H9 (cell line): ENCODE data around the gene CERS1. TPM values are rescaled to one million over a fixed set of nuclear protein-coding genes. Genes with fewer than 3 reads are reported as not detected.

ENCODE experiments used
- DNase-seq: peaks from one replicate; pipeline ENCODE4 v3.0.0-alpha.2; 2017
- H2AFZ ChIP-seq: one replicate; pipeline ENCODE4 v1.6.1; 2013; ENCODE audit warnings: mild to moderate bottlenecking, low read length, control low read depth, moderate library complexity
- H2AK5ac ChIP-seq: 2 replicates; pipeline ENCODE4 v1.6.1; 2013; ENCODE audit warnings: low read length, control low read depth, mixed read lengths; ENCODE audit not compliant: insufficient read length
- H2BK120ac ChIP-seq: one replicate; pipeline ENCODE4 v1.6.1; 2013; ENCODE audit warnings: low read depth, mild to moderate bottlenecking, low read length, control low read depth, inconsistent platforms; ENCODE audit not compliant: poor library complexity, severe bottlenecking
- H2BK12ac ChIP-seq: 2 replicates; pipeline ENCODE4 v1.6.1; 2013; ENCODE audit warnings: low read length, control low read depth, mixed read lengths, low read depth; ENCODE audit not compliant: insufficient read length
- H2BK15ac ChIP-seq: 2 replicates; pipeline ENCODE4 v1.6.1; 2013; ENCODE audit warnings: low read depth, low read length, control low read depth
- H2BK20ac ChIP-seq: one replicate; pipeline ENCODE4 v1.6.1; 2013; ENCODE audit warnings: low read depth, mild to moderate bottlenecking, low read length, control low read depth, inconsistent platforms; ENCODE audit not compliant: poor library complexity, severe bottlenecking
- H2BK5ac ChIP-seq: 2 replicates; pipeline ENCODE4 v1.6.1; 2013; ENCODE audit warnings: low read length, control low read depth, mixed read lengths; ENCODE audit not compliant: insufficient read length
- H3K14ac ChIP-seq: 2 replicates; pipeline ENCODE4 v1.6.1; 2013; ENCODE audit warnings: low read length, control low read depth; ENCODE audit not compliant: insufficient read depth
- H3K18ac ChIP-seq: 2 replicates; pipeline ENCODE4 v1.6.1; 2013; ENCODE audit warnings: low read depth, mild to moderate bottlenecking, mixed read lengths, low read length, control low read depth; ENCODE audit not compliant: insufficient read length
- H3K23ac ChIP-seq: 2 replicates; pipeline ENCODE4 v1.6.1; 2013; ENCODE audit warnings: low read length, control low read depth, mixed read lengths, low read depth; ENCODE audit not compliant: insufficient read length
- H3K23me2 ChIP-seq: 2 replicates; pipeline ENCODE4 v1.6.1; 2013; ENCODE audit warnings: low read depth, mild to moderate bottlenecking, mixed read lengths, low read length, control low read depth; ENCODE audit not compliant: insufficient read length, poor library complexity, severe bottlenecking
- H3K27ac ChIP-seq: 2 replicates; pipeline ENCODE4 v1.5.1; 2013; ENCODE audit warnings: low read length, control low read depth, mixed read lengths, low read depth; ENCODE audit not compliant: insufficient read length
- H3K27me3 ChIP-seq: 2 replicates; pipeline ENCODE4 v1.6.1; 2013; ENCODE audit warnings: low read length, control low read depth, inconsistent platforms; ENCODE audit not compliant: insufficient read depth
- H3K4ac ChIP-seq: 2 replicates; pipeline ENCODE4 v1.6.1; 2013; ENCODE audit warnings: low read depth, mild to moderate bottlenecking, control low read depth, inconsistent platforms, low read length, moderate library complexity
- H3K4me1 ChIP-seq: 2 replicates; pipeline ENCODE4 v1.6.1; 2013; ENCODE audit warnings: low read length, control low read depth, inconsistent platforms; ENCODE audit not compliant: insufficient read depth
- H3K4me2 ChIP-seq: 2 replicates; pipeline ENCODE4 v1.6.1; 2013; ENCODE audit warnings: low read length, control low read depth, mixed read lengths; ENCODE audit not compliant: insufficient read length, insufficient read depth
- H3K56ac ChIP-seq: 2 replicates; pipeline ENCODE4 v1.6.1; 2013; ENCODE audit warnings: low read depth, mild to moderate bottlenecking, mixed read lengths, low read length, control low read depth; ENCODE audit not compliant: insufficient read length
- H3K79me1 ChIP-seq: 2 replicates; pipeline ENCODE4 v1.6.1; 2013; ENCODE audit warnings: low read depth, mild to moderate bottlenecking, moderate library complexity, low read length, control low read depth, inconsistent platforms; ENCODE audit not compliant: insufficient read depth, poor library complexity, severe bottlenecking
- H3K79me2 ChIP-seq: 2 replicates; pipeline ENCODE4 v1.6.1; 2013; ENCODE audit warnings: low read length, control low read depth, inconsistent platforms; ENCODE audit not compliant: insufficient read depth
- H3K9ac ChIP-seq: 2 replicates; pipeline ENCODE4 v1.6.1; 2013; ENCODE audit warnings: low read length, control low read depth, mixed read lengths; ENCODE audit not compliant: insufficient read length; ENCODE audit errors: extremely low read depth
- H3K9me3 ChIP-seq: one replicate; pipeline ENCODE4 v1.6.1; 2013; ENCODE audit warnings: low read depth, low read length, inconsistent platforms; ENCODE audit not compliant: control insufficient read depth
- H3T11ph ChIP-seq: one replicate; pipeline ENCODE4 v1.6.1; 2013; ENCODE audit warnings: mild to moderate bottlenecking, low read length, control low read depth, inconsistent platforms
- H4K20me1 ChIP-seq: one replicate; pipeline ENCODE4 v1.6.1; 2013; ENCODE audit not compliant: control insufficient read depth, insufficient read length, insufficient read depth
- H4K5ac ChIP-seq: 2 replicates; pipeline ENCODE4 v1.6.1; 2013; ENCODE audit warnings: low read depth, mild to moderate bottlenecking, mixed read lengths, low read length, control low read depth; ENCODE audit not compliant: insufficient read length
- H4K8ac ChIP-seq: replicated peaks from 2 replicates; pipeline ENCODE4 v1.6.1; 2013; ENCODE audit warnings: low read length, control low read depth, mixed read lengths, low read depth; ENCODE audit not compliant: insufficient read length
- H4K91ac ChIP-seq: 2 replicates; pipeline ENCODE4 v1.6.1; 2013; ENCODE audit warnings: low read depth, mild to moderate bottlenecking, moderate library complexity, mixed read lengths, low read length, control low read depth; ENCODE audit not compliant: insufficient read length
- H3K27ac Mint-ChIP-seq, 3 experiments: 2 replicates in 2 of 3; 3 replicates in 1 of 3; pipeline ENCODE4 v1.8.0; 2020 to 2021; ENCODE audit warnings: mixed read lengths in 3 of 3, mild to moderate bottlenecking in 1 of 3, moderate library complexity in 1 of 3
- H3K27me3 Mint-ChIP-seq: 2 replicates; pipeline ENCODE4 v1.8.0; 2021; ENCODE audit warnings: low read depth, mild to moderate bottlenecking, moderate library complexity, mixed read lengths
- H3K36me3 Mint-ChIP-seq, 3 experiments: 2 replicates in 2 of 3; 3 replicates in 1 of 3; pipeline ENCODE4 v1.8.0; 2020 to 2021; ENCODE audit warnings: low read depth in 3 of 3, mixed read lengths in 3 of 3; ENCODE audit not compliant: insufficient read depth in 1 of 3
- H3K4me1 Mint-ChIP-seq, 2 experiments: 2 replicates each; pipeline ENCODE4 v1.8.0; 2020; ENCODE audit warnings: mixed read lengths in 2 of 2
- H3K4me3 Mint-ChIP-seq, 2 experiments: 2 replicates in 1 of 2; 3 replicates in 1 of 2; pipeline ENCODE4 v1.8.0; 2020 to 2021; ENCODE audit warnings: mild to moderate bottlenecking in 2 of 2, mixed read lengths in 2 of 2, moderate library complexity in 1 of 2
- H3K9me3 Mint-ChIP-seq, 2 experiments: 2 replicates in 1 of 2; 3 replicates in 1 of 2; pipeline ENCODE4 v1.8.0; 2020; ENCODE audit warnings: mild to moderate bottlenecking in 2 of 2, mixed read lengths in 2 of 2, moderate library complexity in 1 of 2
- CTCF ChIP-seq: fragments of 200-600 bp; sonication (generic); conservative IDR thresholded peaks from 3 replicates; pipeline ENCODE4 v1.8.0; 2021; ENCODE audit warnings: antibody characterized with exemption, mild to moderate bottlenecking
- WGBS: extraction: QIAGEN DNeasy Blood & Tissue Kit; methylation state at CpG from one replicate; pipeline ENCODE4 v1.1.7; 2013; ENCODE audit warnings: missing lambda C conversion rate, low lambda C conversion rate, mixed read lengths; ENCODE audit not compliant: insufficient read length; ENCODE audit errors: extremely low coverage; 5-methylcytosine and 5-hydroxymethylcytosine counted together
- total RNA-seq: library from RNA; stranded (reverse); gene quantifications from 2 replicates; pipeline ENCODE4 v1.2.1, GENCODE V29; 2021

CERS1 gene
- total RNA-seq, 1 experiment from 2014 or later, result 19.3 TPM

GRCh38 chr19:18929311-18929710 is 33.4 kb upstream of the CERS1 start:
- H3K4me1 ChIP-seq, result no peaks in the 10 kb centered on the region
- no peak overlapping the region for H4K5ac ChIP-seq
- H3K14ac ChIP-seq, result no peak overlapping the region
- Mint-ChIP-seq H3K4me3 (no peak overlapping the region; a peak in 1 of 5 replicates), H3K4me1 (peaks cover 4 to 13% of the 10 kb centered on the region in 2 experiments), H3K9me3 (no peaks in the 10 kb centered on the region; a peak in 1 of 5 replicates), H3K27ac (0 out of 7 replicates have a peak overlapping the region, but pooled peaks of 1 of the 3 experiments have one; percentile 47), H3K36me3 (peaks cover 9 to 38% (median 34%) of the 10 kb centered on the region in 3 experiments), H3K27me3 (no peaks in the 10 kb centered on the region; the same call in none of the 2 replicates)
- no peak overlapping the region for H2BK120ac ChIP-seq
- no peak overlapping the region for H2BK12ac ChIP-seq
- no peak overlapping the region for H4K91ac ChIP-seq
- no peak overlapping the region for H3K23ac ChIP-seq
- H4K20me1 ChIP-seq, result no peaks in the 10 kb centered on the region
- WGBS, result no CpG with 5 or more reads among the region's 25 CpGs
- H3K27me3 ChIP-seq, result no peaks in the 10 kb centered on the region
- H3K79me2 ChIP-seq, result no peaks in the 10 kb centered on the region
- no peak for DNase-seq
- no peak overlapping the region for H3K4me2 ChIP-seq
- H3K27ac ChIP-seq, result no peak overlapping the region
- H4K8ac ChIP-seq, result no peak overlapping the region
- TF ChIP-seq CTCF, result no peak
- H2AFZ ChIP-seq, result no peak overlapping the region
- no peaks in the 10 kb centered on the region for H3K79me1 ChIP-seq
- H2BK15ac ChIP-seq, result no peak overlapping the region
- no peak overlapping the region for H3K4ac ChIP-seq
- peaks cover 3% of the 10 kb centered on the region for H3K23me2 ChIP-seq
- H2AK5ac ChIP-seq, result no peak overlapping the region
- no peak overlapping the region for H3K18ac ChIP-seq
- no peak overlapping the region for H2BK20ac ChIP-seq
- H3T11ph ChIP-seq, result no peak overlapping the region
- H3K56ac ChIP-seq, result no peak overlapping the region
- H3K9ac ChIP-seq, result no peak overlapping the region
- H3K9me3 ChIP-seq, result no peaks in the 10 kb centered on the region
- H2BK5ac ChIP-seq, result no peak overlapping the region
